Cardiac ventricle fibroblast (primary cell): ENCODE results near the gene KRT10. TPM values are rescaled to one million over a fixed set of nuclear protein-coding genes. Genes with fewer than 3 reads are reported as not detected.

Experiments
- total RNA-seq: library from RNA; depleted of rRNA; stranded (reverse); fragments of >200 nt; gene quantifications from 2 replicates; pipeline ENCODE4 v1.2.3, GENCODE V29; 2015

KRT10 gene
- 8.9 and 10.4 TPM in 2 replicates for total RNA-seq

GRCh38 chr17:40822132-40822812 lies at the start of gene KRT10:
Gene KRT10, minus strand, starts transcription at chr17:40822614. Its CDS starts 29 bp downstream, at chr17:40822585.

GRCh38 chr17:40866838-40867237 lies 44.4 kb upstream of the KRT10 start, which contains the start of gene KRT12:
Gene KRT12, minus strand, starts transcription at chr17:40867223. Its CDS starts 37 bp downstream, at chr17:40867186.

GRCh38 chr17:40799859-40800258 lies 22.6 kb downstream of the KRT10 start, which contains the start of gene KRT28:
Gene KRT28, minus strand, starts transcription at chr17:40799959. Its CDS starts 66 bp downstream, at chr17:40799893.

GRCh38 chr17:40782450-40782849 lies 40.0 kb downstream of the KRT10 start, which contains the start of gene KRT27:
Gene KRT27, minus strand, starts transcription at chr17:40782550. Its CDS starts 57 bp downstream, at chr17:40782493.

GRCh38 chr17:40772101-40772500 lies 50.3 kb downstream of the KRT10 start, which contains the start of gene KRT26:
Gene KRT26, minus strand, starts transcription at chr17:40772201. Its CDS starts 88 bp downstream, at chr17:40772113.

Other genes starting within 250 kb of the KRT10 start
- 64.1 and 75.1 TPM in 2 replicates for gene SMARCE1, start 174.8 kb downstream of the KRT10 start, total RNA-seq
- gene KRT222, start 157.4 kb downstream of the KRT10 start, total RNA-seq = not detected in 2 replicates
- not detected in 2 replicates for gene KRT24, start 118.9 kb downstream of the KRT10 start, total RNA-seq
- gene KRT25, start 67.3 kb downstream of the KRT10 start, total RNA-seq = not detected in 2 replicates
- not detected in 2 replicates for gene KRT26, start 50.4 kb downstream of the KRT10 start, total RNA-seq
- not detected in 2 replicates for gene KRT27, start 40.1 kb downstream of the KRT10 start, total RNA-seq
- not detected in 2 replicates for gene KRT28, start 22.7 kb downstream of the KRT10 start, total RNA-seq
- not detected in 2 replicates for gene KRT12, start 44.6 kb upstream of the KRT10 start, total RNA-seq
- not detected in 2 replicates for gene KRT20, start 62.6 kb upstream of the KRT10 start, total RNA-seq
- gene KRT23, start 115.0 kb upstream of the KRT10 start, total RNA-seq = not detected in 2 replicates
- not detected in 2 replicates for gene KRT39, start 144.3 kb upstream of the KRT10 start, total RNA-seq
- not detected in 2 replicates for gene KRT40, start 161.7 kb upstream of the KRT10 start, total RNA-seq
- gene KRTAP3-3, start 171.6 kb upstream of the KRT10 start, total RNA-seq = not detected in 2 replicates
- gene KRTAP3-2, start 177.3 kb upstream of the KRT10 start, total RNA-seq = not detected in 2 replicates
- not detected in 2 replicates for gene KRTAP3-1, start 186.5 kb upstream of the KRT10 start, total RNA-seq
- not detected in 2 replicates for gene KRTAP1-5, start 204.6 kb upstream of the KRT10 start, total RNA-seq
- gene KRTAP1-4, start 207.6 kb upstream of the KRT10 start, total RNA-seq = not detected in 2 replicates
- not detected in 2 replicates for gene KRTAP1-3, start 212.3 kb upstream of the KRT10 start, total RNA-seq
- not detected in 2 replicates for gene KRTAP1-1, start 218.8 kb upstream of the KRT10 start, total RNA-seq
- gene KRTAP2-1, start 224.7 kb upstream of the KRT10 start, total RNA-seq = not detected in 2 replicates
- gene KRTAP2-2, start 232.6 kb upstream of the KRT10 start, total RNA-seq = not detected in 2 replicates
- gene KRTAP2-3, start 237.5 kb upstream of the KRT10 start, total RNA-seq = not detected in 2 replicates
- gene KRTAP2-4, start 243.3 kb upstream of the KRT10 start, total RNA-seq = not detected in 2 replicates